Femur (tissue), 1 donor: ENCODE measurements around the gene ARHGEF40.
A peak's percentile ranks its signal among the peaks of the same experiment; 100 is the strongest.

Source experiments
- DNase-seq: peaks from one replicate; pipeline ENCODE4 v3.0.0-alpha.2; 2017

Gene ARHGEF40

GRCh38 chr14:21098892-21099595 is 28.9 kb downstream of the ARHGEF40 start:
- no peak for DNase-seq

GRCh38 chr14:21099596-21099985 is 29.5 kb downstream of the ARHGEF40 start:
- no peak for DNase-seq

GRCh38 chr14:21100931-21101330 is 30.8 kb downstream of the ARHGEF40 start, which contains the start of gene TMEM253:
Gene TMEM253, plus strand, starts transcription at chr14:21101066. Its CDS starts 278 bp downstream, at chr14:21101344.
- DNase-seq, result no peak

- no peak for DNase-seq
Observed at GRCh38 chr14:21101802-21102413, 31.8 kb downstream of the ARHGEF40 start.

GRCh38 chr14:21102521-21103410 is 32.7 kb downstream of the ARHGEF40 start:
- DNase-seq, result no peak

GRCh38 chr14:21103411-21103709 is 33.3 kb downstream of the ARHGEF40 start:
- no peak for DNase-seq

- DNase-seq, result peak; percentile 97
Observed at GRCh38 chr14:21103710-21104447, 33.8 kb downstream of the ARHGEF40 start.

- DNase-seq, result peak; percentile 83
Observed at GRCh38 chr14:21104448-21105060, 34.5 kb downstream of the ARHGEF40 start.

GRCh38 chr14:21105095-21105494 is 35.0 kb downstream of the ARHGEF40 start:
- no peak for DNase-seq

- no peak for DNase-seq
Observed at GRCh38 chr14:21106176-21106497, 36.0 kb downstream of the ARHGEF40 start.

- DNase-seq, result peak; percentile 87
Observed at GRCh38 chr14:21106498-21107282, 36.6 kb downstream of the ARHGEF40 start.

- no peak for DNase-seq
Observed at GRCh38 chr14:21107283-21107800, 37.2 kb downstream of the ARHGEF40 start.

- DNase-seq, result no peak
Observed at GRCh38 chr14:21108791-21109190, 38.7 kb downstream of the ARHGEF40 start.

- DNase-seq, result no peak
Observed at GRCh38 chr14:21109377-21110138, 39.5 kb downstream of the ARHGEF40 start.

- DNase-seq, result no peak
Observed at GRCh38 chr14:21112255-21112654, 42.2 kb downstream of the ARHGEF40 start.

GRCh38 chr14:21113369-21113768 is 43.3 kb downstream of the ARHGEF40 start:
- no peak for DNase-seq

GRCh38 chr14:21118933-21119332 is 48.8 kb downstream of the ARHGEF40 start:
- no peak for DNase-seq

- DNase-seq, result no peak
Observed at GRCh38 chr14:21120686-21121085, 50.6 kb downstream of the ARHGEF40 start.

- no peak for DNase-seq
Observed at GRCh38 chr14:21121122-21121521, 51.0 kb downstream of the ARHGEF40 start.

GRCh38 chr14:21123429-21123828 is 53.3 kb downstream of the ARHGEF40 start:
- DNase-seq, result no peak

GRCh38 chr14:21133901-21134300 is 63.8 kb downstream of the ARHGEF40 start:
- no peak for DNase-seq
